HTERT RPE-1 (cell line): ENCODE results near the gene CR1.
"Not testable (repeated sequence)": the region's sequence is repeated elsewhere in the genome, so short reads cannot be mapped to it uniquely, and the experiment has no call there.

Experiments used
- in situ Hi-C: fragments of 300-500 bp; cut with MboI; formaldehyde crosslinking; loops from 4 replicates; pipeline ENCODE4 v1.14.3; 2020; ENCODE audit warnings: low sequenced_read_pairs

CR1 gene

GRCh38 chr1:207579436-207579799 is 83.5 kb downstream of the CR1 start:
- in situ Hi-C loops: no loop called here

- in situ Hi-C loops: no loop called here
Observed at GRCh38 chr1:207581496-207582153, 85.7 kb downstream of the CR1 start.

- in situ Hi-C loops: not testable (repeated sequence)
Observed at GRCh38 chr1:207589506-207589905, 93.5 kb downstream of the CR1 start.

- in situ Hi-C loops: not testable (repeated sequence)
Observed at GRCh38 chr1:207591205-207591604, 95.2 kb downstream of the CR1 start.

- in situ Hi-C loops: not testable (repeated sequence)
Observed at GRCh38 chr1:207594095-207594494, 98.1 kb downstream of the CR1 start.

- in situ Hi-C loops: no loop called here
Observed at GRCh38 chr1:207603777-207604176, 107.8 kb downstream of the CR1 start.

GRCh38 chr1:207605444-207606361 is 109.7 kb downstream of the CR1 start:
- in situ Hi-C loops: no loop called here

GRCh38 chr1:207606362-207606755 is 110.4 kb downstream of the CR1 start:
- in situ Hi-C loops: no loop called here

- in situ Hi-C loops: no loop called here
Observed at GRCh38 chr1:207612762-207613161, 116.8 kb downstream of the CR1 start.

GRCh38 chr1:207619871-207620542 is 124.0 kb downstream of the CR1 start:
- in situ Hi-C loops: no loop called here

GRCh38 chr1:207620543-207620893 is 124.6 kb downstream of the CR1 start:
- in situ Hi-C loops: no loop called here

GRCh38 chr1:207625504-207626071 is 129.6 kb downstream of the CR1 start:
- in situ Hi-C loops: not testable (repeated sequence)

GRCh38 chr1:207626972-207627337 is 131.0 kb downstream of the CR1 start:
- in situ Hi-C loops: no loop called here

- in situ Hi-C loops: no loop called here
Observed at GRCh38 chr1:207627496-207627895, 131.5 kb downstream of the CR1 start.

GRCh38 chr1:207628776-207629175 is 132.8 kb downstream of the CR1 start:
- in situ Hi-C loops: no loop called here

- in situ Hi-C loops: no loop called here
Observed at GRCh38 chr1:207631137-207631536, 135.2 kb downstream of the CR1 start.

- in situ Hi-C loops: no loop called here
Observed at GRCh38 chr1:207633226-207633625, 137.3 kb downstream of the CR1 start.

GRCh38 chr1:207633699-207634289 is 137.8 kb downstream of the CR1 start:
- in situ Hi-C loops: not testable (repeated sequence)

GRCh38 chr1:207634293-207634692 is 138.3 kb downstream of the CR1 start:
- in situ Hi-C loops: not testable (repeated sequence)

- in situ Hi-C loops: not testable (repeated sequence)
Observed at GRCh38 chr1:207635569-207636186, 139.7 kb downstream of the CR1 start.
